ENCODE results near the gene PHLDA2.
"Not testable (repeated sequence)": the region's sequence is repeated elsewhere in the genome, so short reads cannot be mapped to it uniquely, and the experiment has no call there.

The PHLDA2 gene

GRCh38 chr11:2912498-2912897 is 16.7 kb downstream of the PHLDA2 start:
- DNase-seq = no peak

GRCh38 chr11:2911785-2912391 is 17.3 kb downstream of the PHLDA2 start:
- DNase-seq = peak; percentile 38

- DNase-seq = no peak
Observed at GRCh38 chr11:2911088-2911784, 18.0 kb downstream of the PHLDA2 start.

GRCh38 chr11:2910401-2910955 is 18.7 kb downstream of the PHLDA2 start:
- no peak for DNase-seq

- no peak for DNase-seq
Observed at GRCh38 chr11:2909133-2909902, 19.9 kb downstream of the PHLDA2 start.

- no peak for DNase-seq
Observed at GRCh38 chr11:2908130-2908529, 21.1 kb downstream of the PHLDA2 start.

- not testable (repeated sequence) for DNase-seq
Observed at GRCh38 chr11:2905299-2905698, 23.9 kb downstream of the PHLDA2 start.

- DNase-seq = no peak
Observed at GRCh38 chr11:2904153-2905052, 24.8 kb downstream of the PHLDA2 start.

GRCh38 chr11:2903672-2904011 is 25.6 kb downstream of the PHLDA2 start:
- no peak for DNase-seq

GRCh38 chr11:2902784-2903671 is 26.2 kb downstream of the PHLDA2 start:
- DNase-seq = no peak

- peak; percentile 89 for DNase-seq
Observed at GRCh38 chr11:2901854-2902783, 27.1 kb downstream of the PHLDA2 start.

GRCh38 chr11:2901196-2901796 is 27.9 kb downstream of the PHLDA2 start:
- DNase-seq = no peak

- DNase-seq = no peak
Observed at GRCh38 chr11:2899080-2899783, 30.0 kb downstream of the PHLDA2 start.

GRCh38 chr11:2898366-2899079 is 30.7 kb downstream of the PHLDA2 start:
- DNase-seq = no peak

- DNase-seq = no peak
Observed at GRCh38 chr11:2897048-2897447, 32.2 kb downstream of the PHLDA2 start.

- no peak for DNase-seq
Observed at GRCh38 chr11:2896047-2896446, 33.2 kb downstream of the PHLDA2 start.

GRCh38 chr11:2893935-2894334 is 35.3 kb downstream of the PHLDA2 start:
- DNase-seq = no peak

GRCh38 chr11:2892967-2893528 is 36.2 kb downstream of the PHLDA2 start:
- no peak for DNase-seq

Data from eye (tissue), 1 donor.